ENCODE measurements around the gene CDX1. TPM values are rescaled to one million over a fixed set of nuclear protein-coding genes. Genes with fewer than 3 reads are reported as not detected.

Gene CDX1
- total RNA-seq, 2 donors from 2014 or later, result not detected

DNA sequence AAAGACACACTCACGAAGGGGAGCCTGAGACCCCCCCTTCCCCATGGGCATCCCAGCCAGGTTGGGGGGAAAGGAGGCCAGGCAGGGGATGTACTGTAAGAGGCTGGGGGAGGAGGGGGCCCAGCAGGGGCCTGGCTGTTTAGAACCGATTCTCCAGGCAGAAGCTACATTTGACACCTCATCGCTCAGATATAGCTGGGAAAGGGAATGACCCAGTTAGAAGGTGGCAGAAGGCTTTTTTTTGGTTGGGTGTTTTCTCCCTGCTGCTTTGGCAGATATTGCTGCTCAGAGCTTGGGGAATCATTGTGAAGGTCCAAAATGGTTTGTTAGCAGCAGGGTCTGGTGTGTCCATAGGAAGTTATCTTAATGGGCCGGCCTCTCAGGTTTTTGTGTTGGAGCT, 6.0 kb downstream of the CDX1 start:
- H3K27ac Mint-ChIP-seq, result no peak overlapping the region
- H3K9me3 ChIP-seq (ENCODE audit: control insufficient read depth, low read length), result no peaks in the 10 kb centered on the region
- 83 to 84% methylated on average over 2 to 4 of the region's 4 CpGs for WGBS, 2 experiments (ENCODE audit: insufficient coverage in 1 of 2, insufficient read length in 1 of 2)
- no peaks in the 10 kb centered on the region for H3K9me3 Mint-ChIP-seq
- H3K9ac ChIP-seq (ENCODE audit: extremely low read depth, low read length, poor library complexity, severe bottlenecking), result no peak overlapping the region
- H3K27me3 Mint-ChIP-seq (ENCODE audit: insufficient read depth), result peaks cover 84% of the 10 kb centered on the region
- H3K36me3 ChIP-seq (ENCODE audit: control insufficient read depth, insufficient read depth, low read length), result no peaks in the 10 kb centered on the region
- no peaks in the 10 kb centered on the region for H3K36me3 Mint-ChIP-seq (ENCODE audit: low read depth)
- H3K27ac ChIP-seq (ENCODE audit: low read depth, low read length), result no peak overlapping the region
- DNase-seq, result no peak
- peaks cover 3% of the 10 kb centered on the region for H3K4me1 ChIP-seq (ENCODE audit: control insufficient read depth, insufficient read depth, low read length)
- H3K4me3 ChIP-seq (ENCODE audit: low read length), result no peak overlapping the region
- H3K27me3 ChIP-seq (ENCODE audit: control insufficient read depth, insufficient read depth, low read length, poor library complexity, severe bottlenecking), result peaks cover 44% of the 10 kb centered on the region
- peaks cover 20% of the 10 kb centered on the region for H3K4me1 Mint-ChIP-seq
- H3K4me3 Mint-ChIP-seq, result no peak overlapping the region
- TF ChIP-seq, protein P1, sequence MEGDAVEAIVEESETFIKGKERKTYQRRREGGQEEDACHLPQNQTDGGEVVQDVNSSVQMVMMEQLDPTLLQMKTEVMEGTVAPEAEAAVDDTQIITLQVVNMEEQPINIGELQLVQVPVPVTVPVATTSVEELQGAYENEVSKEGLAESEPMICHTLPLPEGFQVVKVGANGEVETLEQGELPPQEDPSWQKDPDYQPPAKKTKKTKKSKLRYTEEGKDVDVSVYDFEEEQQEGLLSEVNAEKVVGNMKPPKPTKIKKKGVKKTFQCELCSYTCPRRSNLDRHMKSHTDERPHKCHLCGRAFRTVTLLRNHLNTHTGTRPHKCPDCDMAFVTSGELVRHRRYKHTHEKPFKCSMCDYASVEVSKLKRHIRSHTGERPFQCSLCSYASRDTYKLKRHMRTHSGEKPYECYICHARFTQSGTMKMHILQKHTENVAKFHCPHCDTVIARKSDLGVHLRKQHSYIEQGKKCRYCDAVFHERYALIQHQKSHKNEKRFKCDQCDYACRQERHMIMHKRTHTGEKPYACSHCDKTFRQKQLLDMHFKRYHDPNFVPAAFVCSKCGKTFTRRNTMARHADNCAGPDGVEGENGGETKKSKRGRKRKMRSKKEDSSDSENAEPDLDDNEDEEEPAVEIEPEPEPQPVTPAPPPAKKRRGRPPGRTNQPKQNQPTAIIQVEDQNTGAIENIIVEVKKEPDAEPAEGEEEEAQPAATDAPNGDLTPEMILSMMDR (conservative IDR thresholded peaks at IDR 0.05), result no peak

DNA sequence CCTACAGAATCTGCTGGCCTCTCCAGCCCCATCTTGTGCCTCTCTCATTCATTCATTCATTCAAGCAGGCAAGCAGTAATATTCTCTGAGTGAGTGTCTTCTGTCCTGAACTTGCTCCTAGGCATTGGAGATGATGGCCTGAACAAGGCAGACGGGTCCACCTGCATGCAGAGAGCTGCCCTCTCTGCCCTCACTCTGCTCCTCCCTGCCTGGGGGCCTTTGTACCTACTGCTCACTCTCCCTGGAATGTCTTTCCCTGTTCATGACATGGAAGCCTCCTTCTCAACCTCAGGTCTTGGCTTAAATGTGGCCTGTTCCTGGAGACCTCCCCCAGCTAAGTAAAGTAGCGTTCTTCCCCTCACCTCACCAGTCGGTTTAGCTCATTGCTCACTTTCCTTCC, 6.6 kb downstream of the CDX1 start:
- no peak for DNase-seq
- Histone ChIP-seq H3K27ac (ENCODE audit: low read depth, low read length) (no peak overlapping the region), H3K4me3 (ENCODE audit: low read length) (no peak overlapping the region), H3K9ac (ENCODE audit: extremely low read depth, low read length, poor library complexity, severe bottlenecking) (no peak overlapping the region), H3K4me1 (ENCODE audit: control insufficient read depth, insufficient read depth, low read length) (peaks cover 3% of the 10 kb centered on the region), H3K36me3 (ENCODE audit: control insufficient read depth, insufficient read depth, low read length) (no peaks in the 10 kb centered on the region), H3K27me3 (ENCODE audit: control insufficient read depth, insufficient read depth, low read length, poor library complexity, severe bottlenecking) (peaks cover 38% of the 10 kb centered on the region), H3K9me3 (ENCODE audit: control insufficient read depth, low read length) (no peaks in the 10 kb centered on the region)
- Mint-ChIP-seq H3K27me3 (ENCODE audit: insufficient read depth) (peaks cover 78% of the 10 kb centered on the region), H3K27ac (no peak overlapping the region), H3K36me3 (ENCODE audit: low read depth) (no peaks in the 10 kb centered on the region), H3K4me3 (no peak overlapping the region), H3K4me1 (peaks cover 19% of the 10 kb centered on the region), H3K9me3 (no peaks in the 10 kb centered on the region)
- TF ChIP-seq, protein P1 (conservative IDR thresholded peaks at IDR 0.05), result no peak
- WGBS, 2 experiments (ENCODE audit: insufficient coverage in 1 of 2, insufficient read length in 1 of 2), result 65 to 66% methylated on average over 3 of the region's 3 CpGs

DNA sequence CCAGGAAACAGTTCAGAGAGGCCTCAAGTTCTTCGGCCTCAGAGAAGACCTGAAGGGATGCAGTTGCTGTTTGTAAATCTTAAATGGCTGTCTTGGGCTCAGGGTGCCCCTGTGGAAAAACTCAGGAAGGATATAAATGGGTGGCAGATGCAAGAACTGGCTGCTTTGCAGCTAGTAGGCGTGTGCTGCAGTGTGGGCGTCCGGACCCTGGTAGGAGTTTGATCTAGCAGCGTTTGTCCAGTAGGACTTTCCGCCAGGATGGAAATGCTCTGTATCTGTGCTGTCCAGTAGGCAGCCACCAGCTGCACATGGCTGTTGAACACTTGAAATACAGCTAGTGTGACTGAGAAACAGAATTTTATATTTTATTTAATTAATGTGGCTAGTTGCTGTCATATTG, 7.7 kb downstream of the CDX1 start:
- Histone ChIP-seq H3K9me3 (ENCODE audit: control insufficient read depth, low read length) (no peaks in the 10 kb centered on the region), H3K27me3 (ENCODE audit: control insufficient read depth, insufficient read depth, low read length, poor library complexity, severe bottlenecking) (peaks cover 27% of the 10 kb centered on the region), H3K27ac (ENCODE audit: low read depth, low read length) (no peak overlapping the region), H3K4me3 (ENCODE audit: low read length) (no peak overlapping the region), H3K36me3 (ENCODE audit: control insufficient read depth, insufficient read depth, low read length) (no peaks in the 10 kb centered on the region), H3K9ac (ENCODE audit: extremely low read depth, low read length, poor library complexity, severe bottlenecking) (no peak overlapping the region), H3K4me1 (ENCODE audit: control insufficient read depth, insufficient read depth, low read length) (peaks cover 3% of the 10 kb centered on the region)
- Mint-ChIP-seq H3K27me3 (ENCODE audit: insufficient read depth) (peaks cover 71% of the 10 kb centered on the region), H3K36me3 (ENCODE audit: low read depth) (no peaks in the 10 kb centered on the region), H3K4me1 (peaks cover 19% of the 10 kb centered on the region), H3K27ac (no peak overlapping the region), H3K9me3 (no peaks in the 10 kb centered on the region), H3K4me3 (no peak overlapping the region)
- TF ChIP-seq, protein P1 (conservative IDR thresholded peaks at IDR 0.05), result no peak
- WGBS, 2 experiments (ENCODE audit: insufficient coverage in 1 of 2, insufficient read length in 1 of 2), result 93 to 96% methylated on average over 5 to 6 of the region's 6 CpGs
- no peak for DNase-seq
